SKM-1 (cell line): ENCODE data around the gene PDE4C.

Experiments
- DNase-seq: peaks from one replicate; lab custom pipeline; 2025; ENCODE audit not compliant: unreplicated experiment; lab: John Stamatoyannopoulos, UW

The PDE4C gene

DNA sequence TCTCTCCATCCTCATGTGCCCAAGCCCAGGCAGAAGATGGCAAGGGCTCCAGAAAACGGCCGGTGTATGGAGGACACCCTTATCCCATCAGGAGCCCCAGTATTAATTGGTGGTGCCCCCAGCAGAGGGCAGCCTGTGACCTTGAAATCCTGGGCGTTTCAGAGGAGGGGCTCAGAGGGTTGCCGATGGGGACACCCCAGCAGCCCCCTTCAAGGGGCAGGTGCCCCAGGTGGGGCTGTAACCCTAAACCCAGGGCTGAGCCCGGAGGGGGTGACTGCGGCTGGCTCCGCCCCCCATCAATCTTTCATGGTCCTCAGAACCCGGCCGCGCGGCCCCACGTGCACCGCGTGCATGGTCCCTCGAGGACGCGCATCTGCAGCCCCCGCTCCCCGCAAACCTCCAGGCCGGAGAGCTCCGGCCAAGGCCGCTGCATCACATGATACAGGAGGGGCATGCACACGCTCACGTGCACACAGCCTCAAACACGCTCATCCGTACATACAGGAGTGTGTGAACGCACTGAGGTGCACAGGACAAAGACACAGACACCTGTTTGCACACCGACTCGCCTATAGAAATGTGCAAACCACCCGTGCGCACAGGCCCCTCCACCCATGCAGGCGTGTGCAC lies 23.3 kb downstream of the PDE4C start:
- DNase-seq, result no peak

GRCh38 chr19:18202397-18202777 lies 23.9 kb downstream of the PDE4C start:
- no peak for DNase-seq

GRCh38 chr19:18198374-18198773 lies 27.9 kb downstream of the PDE4C start:
- no peak for DNase-seq

GRCh38 chr19:18197941-18198340 lies 28.3 kb downstream of the PDE4C start:
- no peak for DNase-seq

DNA sequence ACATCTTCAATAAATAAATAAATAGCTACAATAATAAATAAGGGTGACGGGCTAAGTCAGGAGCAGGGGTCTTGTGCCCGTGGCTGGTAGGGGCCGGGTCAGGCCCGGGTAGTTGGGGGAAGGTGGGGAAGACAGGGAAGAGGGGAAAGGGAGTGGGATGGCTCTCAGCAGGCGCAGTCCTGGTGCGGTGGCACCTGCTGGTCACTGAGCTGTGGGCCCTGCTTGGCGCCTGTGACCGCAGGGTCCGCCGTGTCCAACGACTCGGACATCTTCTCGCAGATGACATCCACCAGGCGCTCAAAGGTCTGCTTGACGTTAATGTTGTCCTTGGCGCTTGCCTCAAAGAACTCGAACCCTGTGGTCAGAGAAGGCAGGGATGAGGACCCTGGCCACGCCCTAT lies 28.9 kb downstream of the PDE4C start:
- no peak for DNase-seq

- DNase-seq, result no peak
Observed at GRCh38 chr19:18196511-18196845, 29.8 kb downstream of the PDE4C start.

DNA sequence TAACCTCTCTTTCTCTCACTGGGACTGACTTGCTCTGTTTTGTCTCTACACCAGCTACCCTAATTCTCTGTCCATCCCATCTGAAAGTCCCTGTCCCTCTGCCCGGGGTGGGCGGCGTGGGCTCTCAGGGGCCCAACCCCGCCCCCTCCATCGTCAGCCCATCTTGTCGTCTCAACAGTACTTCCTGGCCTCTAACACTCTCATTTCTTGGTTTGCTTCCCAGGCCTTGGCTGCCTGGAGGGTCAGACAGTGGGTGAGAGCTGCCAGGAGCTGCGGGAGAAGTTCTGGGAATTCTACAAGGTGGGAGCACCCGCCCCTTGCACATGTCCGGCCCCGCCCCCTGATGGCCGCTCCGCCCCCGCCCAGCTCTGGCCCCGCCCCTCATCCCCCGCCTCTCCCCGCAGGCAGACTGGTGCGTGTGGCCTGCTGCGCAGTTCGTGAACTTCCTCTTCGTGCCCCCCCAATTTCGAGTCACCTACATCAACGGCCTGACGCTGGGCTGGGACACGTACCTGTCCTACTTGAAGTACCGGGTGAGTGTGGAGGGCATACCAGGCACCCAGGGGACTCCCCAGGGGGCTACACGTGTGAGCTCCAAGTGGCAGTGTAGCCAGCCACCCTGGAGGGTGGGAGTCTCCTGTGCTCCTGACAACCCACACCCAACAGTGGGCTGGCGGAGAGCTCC lies 31.5 kb downstream of the PDE4C start:
- DNase-seq, result no peak

DNA sequence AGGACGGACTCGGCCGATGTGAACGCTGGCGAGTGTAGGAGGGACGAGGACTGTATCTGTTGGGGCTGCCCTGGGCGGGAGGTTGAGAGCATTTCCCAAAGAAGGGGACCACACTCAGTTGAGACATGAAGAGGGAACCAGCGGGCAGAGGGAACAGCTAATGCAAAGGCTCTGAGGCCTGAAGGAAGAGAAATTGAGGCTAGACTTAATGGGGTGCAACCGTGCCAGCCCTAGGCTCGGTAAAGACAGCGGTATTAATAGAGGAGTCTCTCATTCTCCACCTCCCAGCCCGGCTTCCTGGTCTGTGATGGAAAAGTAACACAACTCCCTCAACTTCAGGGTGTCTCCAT lies 32.1 kb downstream of the PDE4C start:
- no peak for DNase-seq

GRCh38 chr19:18193388-18194180 lies 32.7 kb downstream of the PDE4C start:
- no peak for DNase-seq

- DNase-seq, result peak; percentile 99
Observed at GRCh38 chr19:18192673-18193387, 33.4 kb downstream of the PDE4C start, which contains the start of gene MPV17L2. TSS of gene MPV17L2 (plus strand) at chr19:18193218. CDS start at chr19:18193282, 64 bp downstream.

GRCh38 chr19:18191640-18192062 lies 34.6 kb downstream of the PDE4C start:
- DNase-seq, result no peak

- no peak for DNase-seq
Observed at GRCh38 chr19:18190278-18190677, 36.0 kb downstream of the PDE4C start.

DNA sequence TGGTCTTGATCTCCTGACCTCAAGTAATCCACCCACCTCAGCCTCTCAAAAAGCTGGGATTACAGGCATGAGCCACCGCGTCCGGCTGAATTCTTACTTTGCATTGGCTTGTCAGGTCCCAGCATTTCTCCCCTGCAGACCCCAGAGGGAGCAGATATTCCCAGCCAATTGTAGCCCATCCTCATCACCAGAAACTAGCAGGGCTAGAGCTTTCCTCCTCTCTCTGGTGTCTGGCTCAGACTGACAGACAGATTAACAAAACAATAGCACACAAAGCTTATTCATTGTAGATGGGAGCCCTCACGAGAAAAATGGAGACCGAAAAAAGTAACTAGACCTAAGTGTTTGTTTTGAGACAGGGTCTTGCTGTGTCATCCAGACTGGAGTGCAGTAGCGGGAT lies 40.7 kb downstream of the PDE4C start:
- no peak for DNase-seq

DNA sequence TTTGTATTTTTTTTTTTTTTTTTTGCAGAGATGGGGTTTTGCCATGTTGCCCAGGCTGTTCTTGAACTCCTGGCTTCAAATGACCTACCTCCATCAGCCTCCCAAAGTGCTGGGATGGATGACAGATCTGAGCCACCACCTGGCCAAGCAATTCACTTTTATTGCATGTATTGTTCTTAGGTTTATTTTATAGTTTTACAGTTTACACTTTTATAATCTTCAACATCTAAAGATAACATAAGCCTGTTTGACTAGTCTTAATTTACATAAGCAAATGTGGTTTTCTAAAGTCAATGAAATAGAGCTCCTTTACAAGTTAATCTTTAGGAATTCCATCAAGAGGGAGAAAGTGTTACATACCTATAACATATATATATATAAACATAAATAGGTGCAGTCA lies 42.7 kb downstream of the PDE4C start:
- no peak for DNase-seq

DNA sequence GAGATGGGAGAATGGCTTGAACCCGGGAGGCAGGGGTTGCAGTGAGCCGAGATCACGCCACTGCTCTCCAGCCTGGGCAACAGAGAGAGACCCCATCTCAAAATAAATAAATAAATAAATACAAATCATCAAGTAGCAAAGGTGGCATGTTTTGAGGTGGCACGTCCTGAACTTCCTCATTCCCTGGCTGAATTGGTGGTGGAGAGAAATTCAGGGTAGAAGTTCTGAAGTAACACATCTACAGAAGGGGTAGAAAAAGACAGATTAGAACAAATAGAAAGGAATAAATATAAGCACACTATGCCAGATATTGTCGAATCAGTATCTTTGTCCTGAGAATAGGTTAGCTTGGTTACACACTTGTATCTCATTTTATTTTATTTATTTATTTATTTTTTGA lies 46.3 kb downstream of the PDE4C start:
- DNase-seq, result no peak

DNA sequence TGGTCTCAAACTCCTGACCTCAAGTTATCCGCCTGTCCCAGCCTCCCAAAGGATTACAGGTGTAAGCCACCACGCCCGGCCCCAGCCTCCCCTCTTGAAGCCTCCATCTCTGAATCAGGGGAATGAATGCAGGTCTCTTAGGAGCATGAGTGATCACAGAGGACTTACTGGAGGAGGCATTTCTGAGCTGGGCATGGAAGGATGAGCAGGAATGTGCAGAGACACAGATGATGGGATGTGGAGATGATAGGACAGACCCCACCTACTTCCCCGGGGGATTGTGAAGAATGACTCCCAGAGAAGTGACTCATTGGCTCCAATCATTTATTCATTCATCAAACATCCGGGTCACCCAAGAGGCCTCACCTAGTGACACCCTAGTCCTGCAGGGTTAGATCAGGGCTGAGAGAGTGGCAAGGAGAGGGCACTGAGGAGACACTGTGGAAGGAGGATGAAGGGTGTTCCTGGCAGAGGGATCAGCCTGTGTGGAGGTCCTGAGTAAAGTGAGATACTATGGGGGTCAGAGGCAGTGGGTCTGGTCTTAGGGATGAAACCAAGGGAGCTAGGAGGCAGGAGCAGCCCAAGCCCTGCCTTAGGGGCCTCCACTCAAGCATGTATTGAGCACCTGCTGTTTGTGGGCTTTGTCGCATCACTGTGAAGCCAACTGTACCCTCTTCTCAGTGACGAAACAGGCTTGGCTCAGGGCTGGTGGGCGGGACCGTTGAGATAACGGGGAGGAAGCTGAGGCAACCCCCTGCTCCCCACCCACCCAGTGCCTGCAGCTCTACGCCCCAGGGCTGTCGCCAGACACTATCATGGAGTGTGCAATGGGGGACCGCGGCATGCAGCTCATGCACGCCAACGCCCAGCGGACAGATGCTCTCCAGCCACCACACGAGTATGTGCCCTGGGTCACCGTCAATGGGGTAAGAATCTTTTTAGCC lies 49.6 kb downstream of the PDE4C start:
- DNase-seq, result no peak

DNA sequence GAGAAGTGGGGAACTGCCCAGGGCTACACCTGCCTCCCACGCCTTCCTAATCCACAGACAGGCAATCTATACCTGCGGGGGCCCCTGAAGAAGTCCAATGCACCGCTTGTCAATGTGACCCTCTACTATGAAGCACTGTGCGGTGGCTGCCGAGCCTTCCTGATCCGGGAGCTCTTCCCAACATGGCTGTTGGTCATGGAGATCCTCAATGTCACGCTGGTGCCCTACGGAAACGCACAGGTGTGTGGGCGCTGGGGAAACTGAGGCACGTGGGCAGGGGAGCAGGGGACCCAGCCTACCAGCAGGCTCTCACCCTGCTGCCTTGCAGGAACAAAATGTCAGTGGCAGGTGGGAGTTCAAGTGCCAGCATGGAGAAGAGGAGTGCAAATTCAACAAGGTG lies 51.3 kb downstream of the PDE4C start:
- no peak for DNase-seq
